MM.1S (cell line): ENCODE data around the gene PDE6B.
"Not testable (repeated sequence)": the region's sequence is repeated elsewhere in the genome, so short reads cannot be mapped to it uniquely, and the experiment has no call there.

ENCODE experiments used
- DNase-seq: peaks from one replicate; pipeline ENCODE4 v3.0.0-alpha.2; 2015
- H2AFZ ChIP-seq: fragments of 300-600 bp; sonication (generic); 2 replicates; pipeline ENCODE4 v1.6.0; 2016; ENCODE audit warnings: antibody characterized with exemption, low read length
- H3F3A ChIP-seq: fragments of 300-600 bp; sonication (generic); 2 replicates; pipeline ENCODE4 v1.6.1; 2016; ENCODE audit warnings: mild to moderate bottlenecking, antibody characterized with exemption, low read length, moderate library complexity, mixed read lengths; ENCODE audit not compliant: insufficient read depth
- H3K27ac ChIP-seq: fragments of 300-600 bp; sonication (generic); 2 replicates; pipeline ENCODE4 v1.5.1; 2016; ENCODE audit warnings: mild to moderate bottlenecking, low read length
- H3K27me3 ChIP-seq: fragments of 300-600 bp; sonication (generic); replicated peaks from 2 replicates; pipeline ENCODE4 v1.6.0; 2016; ENCODE audit warnings: low read length; ENCODE audit not compliant: insufficient read depth
- H3K36me3 ChIP-seq: fragments of 300-600 bp; sonication (generic); replicated peaks from 2 replicates; pipeline ENCODE4 v1.6.1; 2016; ENCODE audit warnings: mild to moderate bottlenecking, low read length, mixed read lengths; ENCODE audit not compliant: insufficient read depth
- H3K4me1 ChIP-seq: fragments of 300-600 bp; sonication (generic); 2 replicates; pipeline ENCODE4 v1.6.1; 2016; ENCODE audit warnings: low read length, mixed read lengths
- H3K4me2 ChIP-seq: fragments of 300-600 bp; sonication (generic); 2 replicates; pipeline ENCODE4 v1.6.0; 2016; ENCODE audit warnings: low read depth, low read length
- H3K4me3 ChIP-seq: fragments of 300-600 bp; sonication (generic); 2 replicates; pipeline ENCODE4 v1.5.1; 2016; ENCODE audit warnings: low read length, mixed read lengths
- H3K79me2 ChIP-seq: fragments of 300-600 bp; sonication (generic); 2 replicates; pipeline ENCODE4 v1.6.1; 2016; ENCODE audit warnings: mixed run types, low read length, mixed read lengths
- H3K9ac ChIP-seq: fragments of 300-600 bp; sonication (generic); 2 replicates; pipeline ENCODE4 v1.6.1; 2016; ENCODE audit warnings: low read length, mixed read lengths
- H3K9me2 ChIP-seq: fragments of 300-600 bp; sonication (generic); replicated peaks from 2 replicates; pipeline ENCODE4 v1.6.1; 2016; ENCODE audit warnings: mild to moderate bottlenecking, low read length, mixed read lengths; ENCODE audit not compliant: insufficient read depth
- H3K9me3 ChIP-seq: fragments of 300-600 bp; sonication (generic); replicated peaks from 2 replicates; pipeline ENCODE4 v1.6.1; 2016; ENCODE audit warnings: mild to moderate bottlenecking, low read length, mixed read lengths; ENCODE audit not compliant: insufficient read depth
- H4K20me1 ChIP-seq: fragments of 300-600 bp; sonication (generic); 2 replicates; pipeline ENCODE4 v1.6.1; 2016; ENCODE audit warnings: mild to moderate bottlenecking, low read length, moderate library complexity, mixed read lengths; ENCODE audit not compliant: insufficient read depth
- EZH2 ChIP-seq: fragments of 300-600 bp; sonication (generic); optimal IDR thresholded peaks from 2 replicates; pipeline ENCODE3; 2017; ENCODE audit warnings: low read depth, mild to moderate bottlenecking, antibody characterized with exemption, low read length, mixed read lengths
- EZH2phosphoT487 ChIP-seq: fragments of 300-600 bp; sonication (generic); IDR thresholded peaks from 2 replicates; pipeline ENCODE4 v1.6.1; 2018; ENCODE audit warnings: antibody characterized with exemption, low read length
- TF ChIP-seq, protein P1 (sequence below): fragments of 300-600 bp; sonication (generic); IDR thresholded peaks from 2 replicates; pipeline ENCODE4 v1.5.1; 2016; ENCODE audit warnings: antibody characterized with exemption, low read length, mixed read lengths

The PDE6B gene

DNA sequence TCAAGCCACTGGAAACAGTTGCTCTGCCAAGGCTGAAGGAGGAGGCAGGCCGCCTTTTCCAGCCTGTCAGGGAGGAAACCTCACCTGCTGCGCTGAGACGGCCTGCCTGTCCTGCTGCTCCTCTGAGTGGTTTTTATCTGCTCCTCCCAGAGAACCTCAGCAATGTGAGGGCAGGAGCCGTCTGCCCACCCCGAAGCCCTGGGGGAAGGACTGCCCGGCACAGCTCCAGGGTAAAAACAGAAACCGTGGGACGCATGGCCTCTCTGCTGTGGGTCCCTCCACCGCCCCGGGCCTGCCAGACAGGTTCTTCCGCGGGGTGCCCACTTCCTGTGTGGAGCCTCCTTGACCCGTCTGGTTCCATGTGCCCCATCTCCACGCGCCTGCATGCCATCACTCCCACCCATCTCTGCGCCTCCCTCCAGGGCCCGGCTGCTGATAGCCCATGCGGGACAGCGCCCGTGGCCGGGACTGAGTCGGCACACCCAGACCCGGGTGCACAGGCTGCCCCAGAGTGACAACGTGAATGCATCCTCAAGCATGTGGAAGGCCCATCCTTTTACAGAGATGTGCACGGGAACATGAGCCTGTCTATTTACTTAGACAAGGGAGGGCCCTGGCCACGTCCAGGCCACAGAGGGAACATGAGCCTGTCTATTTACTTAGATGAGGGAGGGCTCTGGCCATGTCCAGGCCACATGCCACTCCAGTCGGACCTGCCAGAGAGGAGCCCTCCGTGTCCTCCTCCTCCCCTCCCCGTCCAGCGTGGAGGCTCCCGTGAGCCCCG is 67.6 kb downstream of the PDE6B start:
- no peak overlapping the region for H3K4me2 ChIP-seq

DNA sequence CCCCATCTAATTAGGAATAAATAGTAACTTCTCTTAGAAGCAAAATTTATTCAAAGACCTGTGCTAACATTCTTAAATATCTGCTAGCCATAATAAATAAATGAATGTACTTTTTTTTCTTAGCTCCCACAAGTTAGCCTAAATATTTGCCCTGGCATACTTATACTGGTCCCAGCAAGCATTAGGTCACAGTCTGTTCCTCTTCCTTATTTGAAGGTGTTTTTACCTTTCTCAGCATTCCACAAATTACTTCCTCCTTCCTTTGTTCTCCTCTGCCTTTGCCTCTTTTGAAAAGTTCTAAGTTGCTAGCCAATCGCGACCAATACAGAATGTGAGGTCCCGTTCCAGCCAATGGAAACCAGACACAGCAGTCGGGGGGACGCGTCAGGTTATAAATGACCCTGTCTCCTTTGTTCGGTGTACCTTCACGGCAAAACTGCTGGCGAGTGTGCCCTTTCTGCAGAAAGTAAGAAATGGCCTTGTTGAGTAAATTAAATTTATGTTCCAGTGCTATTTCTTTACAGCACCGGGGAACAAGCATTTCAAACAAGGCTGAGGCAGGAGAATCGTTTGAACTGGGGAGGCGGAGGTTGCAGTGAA is 69.1 kb downstream of the PDE6B start:
- H3K27me3 ChIP-seq, H3F3A ChIP-seq, H3K9me3 ChIP-seq, H3K4me1 ChIP-seq, H3K4me3 ChIP-seq, H3K9me2 ChIP-seq, DNase-seq, H3K4me2 ChIP-seq, H4K20me1 ChIP-seq, H3K27ac ChIP-seq, H3K36me3 ChIP-seq, H3K79me2 ChIP-seq, H2AFZ ChIP-seq, H3K9ac ChIP-seq: not testable (repeated sequence)

More for the DNA sequence above, 67.6 kb downstream of the PDE6B start:
- no peaks in the 10 kb centered on the region for H4K20me1 ChIP-seq
- H3K4me3 ChIP-seq, result no peak overlapping the region
- no peaks in the 10 kb centered on the region for H3K79me2 ChIP-seq
- no peak for DNase-seq
- H3K9me2 ChIP-seq, result no peaks in the 10 kb centered on the region
- H2AFZ ChIP-seq, result no peak overlapping the region
- H3F3A ChIP-seq, result no peaks in the 10 kb centered on the region
- no peaks in the 10 kb centered on the region for H3K27me3 ChIP-seq
- no peak for TF ChIP-seq EZH2
- no peak for TF ChIP-seq EZH2phosphoT487
- TF ChIP-seq, protein P1, sequence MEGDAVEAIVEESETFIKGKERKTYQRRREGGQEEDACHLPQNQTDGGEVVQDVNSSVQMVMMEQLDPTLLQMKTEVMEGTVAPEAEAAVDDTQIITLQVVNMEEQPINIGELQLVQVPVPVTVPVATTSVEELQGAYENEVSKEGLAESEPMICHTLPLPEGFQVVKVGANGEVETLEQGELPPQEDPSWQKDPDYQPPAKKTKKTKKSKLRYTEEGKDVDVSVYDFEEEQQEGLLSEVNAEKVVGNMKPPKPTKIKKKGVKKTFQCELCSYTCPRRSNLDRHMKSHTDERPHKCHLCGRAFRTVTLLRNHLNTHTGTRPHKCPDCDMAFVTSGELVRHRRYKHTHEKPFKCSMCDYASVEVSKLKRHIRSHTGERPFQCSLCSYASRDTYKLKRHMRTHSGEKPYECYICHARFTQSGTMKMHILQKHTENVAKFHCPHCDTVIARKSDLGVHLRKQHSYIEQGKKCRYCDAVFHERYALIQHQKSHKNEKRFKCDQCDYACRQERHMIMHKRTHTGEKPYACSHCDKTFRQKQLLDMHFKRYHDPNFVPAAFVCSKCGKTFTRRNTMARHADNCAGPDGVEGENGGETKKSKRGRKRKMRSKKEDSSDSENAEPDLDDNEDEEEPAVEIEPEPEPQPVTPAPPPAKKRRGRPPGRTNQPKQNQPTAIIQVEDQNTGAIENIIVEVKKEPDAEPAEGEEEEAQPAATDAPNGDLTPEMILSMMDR, result no peak
- H3K9ac ChIP-seq, result no peak overlapping the region
- no peaks in the 10 kb centered on the region for H3K9me3 ChIP-seq
- no peaks in the 10 kb centered on the region for H3K4me1 ChIP-seq
- no peak overlapping the region for H3K27ac ChIP-seq
- H3K36me3 ChIP-seq, result no peaks in the 10 kb centered on the region

DNA sequence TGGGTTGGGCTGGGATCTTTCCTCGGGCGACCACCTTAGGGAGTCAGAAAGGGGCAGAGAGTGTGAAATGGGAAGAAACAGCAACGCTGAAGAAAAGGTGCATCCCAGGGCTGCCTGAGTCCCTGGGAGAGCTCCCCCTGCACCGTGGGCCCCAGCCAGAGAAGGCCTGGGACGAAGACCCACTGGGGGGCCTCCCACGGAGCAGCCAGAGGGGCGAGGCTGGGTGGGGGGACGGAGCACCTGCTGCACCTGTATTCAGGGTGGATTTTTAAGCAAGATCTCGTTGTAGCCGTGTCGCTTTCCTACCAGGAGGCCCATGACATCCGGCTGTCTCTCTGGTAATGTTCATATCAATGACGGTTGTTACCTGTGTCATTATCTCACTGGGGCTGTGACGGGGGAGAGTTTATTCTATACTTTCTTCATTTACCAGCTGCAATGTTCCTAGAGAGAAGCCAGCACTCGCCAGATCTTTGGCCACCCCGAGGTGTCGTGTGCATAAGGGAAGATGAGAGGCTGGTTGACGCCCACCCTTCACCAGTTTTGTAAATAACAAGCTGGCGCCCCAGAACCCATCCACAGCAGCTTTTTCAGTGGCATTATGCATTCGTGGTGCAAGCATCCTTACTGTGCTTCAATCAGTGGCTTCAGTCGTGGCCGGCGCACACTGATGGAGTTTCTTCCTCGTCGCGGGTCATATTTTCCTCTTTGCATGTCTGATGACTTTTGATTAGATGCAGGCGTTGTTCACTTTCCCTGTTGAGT is 74.6 kb downstream of the PDE6B start:
- H3K36me3 ChIP-seq, result no peaks in the 10 kb centered on the region
- no peaks in the 10 kb centered on the region for H3K79me2 ChIP-seq
- no peaks in the 10 kb centered on the region for H3K9me3 ChIP-seq
- no peak overlapping the region for H3K4me2 ChIP-seq
- no peaks in the 10 kb centered on the region for H3K4me1 ChIP-seq
- no peaks in the 10 kb centered on the region for H3K27me3 ChIP-seq
- no peaks in the 10 kb centered on the region for H3K9me2 ChIP-seq
- H4K20me1 ChIP-seq, result no peaks in the 10 kb centered on the region
- no peak overlapping the region for H3K9ac ChIP-seq
- H2AFZ ChIP-seq, result no peak overlapping the region
- no peak overlapping the region for H3K4me3 ChIP-seq
- no peaks in the 10 kb centered on the region for H3F3A ChIP-seq
- no peak overlapping the region for H3K27ac ChIP-seq
- TF ChIP-seq EZH2 (no peak), EZH2phosphoT487 (no peak)
- TF ChIP-seq, protein P1, result no peak
- DNase-seq, result no peak
